22Rv1 (cell line): ENCODE measurements around the gene OMD.
"Not testable (repeated sequence)": the region's sequence is repeated elsewhere in the genome, so short reads cannot be mapped to it uniquely, and the experiment has no call there.

Experiments used
- H3K27ac ChIP-seq: fragments of 450-650 bp; 2 replicates; pipeline ENCODE4 v1.5.1; 2017
- CTCF ChIP-seq: fragments of 450-650 bp; IDR thresholded peaks from 2 replicates; pipeline ENCODE4 v1.5.1; 2017; ENCODE audit warnings: mild to moderate bottlenecking
- ZFX ChIP-seq: fragments of 450-650 bp; IDR thresholded peaks from 2 replicates; pipeline ENCODE4 v1.6.1; 2017; ENCODE audit warnings: antibody characterized with exemption, borderline replicate concordance

Gene OMD

DNA sequence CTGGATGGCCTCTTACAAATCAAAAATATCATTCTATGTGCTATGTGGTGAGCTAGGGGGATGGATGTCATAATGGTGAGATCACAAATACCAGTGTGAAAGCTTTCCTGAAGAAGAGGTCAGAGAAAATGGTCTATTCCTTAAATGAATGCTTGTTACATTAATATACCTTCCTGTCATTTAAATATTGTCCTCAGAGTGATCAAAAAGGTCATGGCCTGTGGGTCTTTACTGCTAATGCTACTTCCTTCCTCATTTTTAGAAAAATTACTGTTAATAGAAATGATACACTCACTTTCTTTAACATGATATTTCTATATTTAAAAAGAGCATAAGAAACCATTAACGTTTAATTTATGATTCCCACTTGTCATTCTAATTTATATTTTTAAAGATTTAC lies 9.7 kb downstream of the OMD start:
- TF ChIP-seq CTCF (no peak), ZFX (no peak)
- H3K27ac ChIP-seq: no peak overlapping the region

DNA sequence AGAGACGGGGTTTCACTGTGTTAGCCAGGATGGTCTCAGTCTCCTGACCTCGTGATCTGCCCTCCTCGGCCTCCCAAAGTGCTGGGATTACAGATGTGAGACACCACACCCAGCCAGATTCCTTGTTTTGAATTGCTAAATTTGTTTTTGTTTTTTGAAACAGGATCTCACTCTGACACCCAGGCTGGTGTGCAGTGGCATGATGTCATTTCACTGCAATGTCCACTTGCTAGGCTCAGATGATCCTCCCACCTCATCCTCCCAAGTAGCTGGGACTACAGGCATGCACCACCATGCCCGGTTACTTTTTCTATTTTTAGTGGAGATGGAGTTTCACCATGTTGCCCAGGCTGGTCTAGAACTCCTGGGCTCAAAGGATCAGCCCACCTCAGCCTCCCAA lies 13.1 kb downstream of the OMD start:
- H3K27ac ChIP-seq: not testable (repeated sequence)

GRCh38 chr9:92408747-92409478 lies 15.4 kb downstream of the OMD start:
- no peak for TF ChIP-seq ZFX
- TF ChIP-seq CTCF: no peak
- no peak overlapping the region for H3K27ac ChIP-seq

GRCh38 chr9:92407818-92408217 lies 16.5 kb downstream of the OMD start:
- TF ChIP-seq CTCF (no peak), ZFX (no peak)
- H3K27ac ChIP-seq: no peak overlapping the region

GRCh38 chr9:92406477-92406876 lies 17.8 kb downstream of the OMD start:
- TF ChIP-seq CTCF: no peak
- no peak for TF ChIP-seq ZFX
- no peak overlapping the region for H3K27ac ChIP-seq

GRCh38 chr9:92405818-92406217 lies 18.5 kb downstream of the OMD start:
- no peak for TF ChIP-seq ZFX
- TF ChIP-seq CTCF: no peak
- no peak overlapping the region for H3K27ac ChIP-seq

- H3K27ac ChIP-seq: no peak within 1 kb of the TSS
- TF ChIP-seq CTCF: no peak
- TF ChIP-seq ZFX: no peak
Observed at GRCh38 chr9:92404042-92404836, 20.0 kb downstream of the OMD start, which contains the start of gene OGN. OGN (minus strand) TSS chr9:92404578; CDS start chr9:92403407, 1,171 bp downstream.
